IMR-90 (cell line): ENCODE results near the gene AP2M1. TPM values are rescaled to one million over a fixed set of nuclear protein-coding genes. Genes with fewer than 3 reads are reported as not detected.
A peak's percentile ranks its signal among the peaks of the same experiment; 100 is the strongest.

ENCODE experiments used
- ATAC-seq: fragments of 200-7000 bp; cut with Tn5 transposase; 2 replicates; pipeline ENCODE4 v1.9.1; 2020; ENCODE audit warnings: low read depth, mild to moderate bottlenecking, moderate library complexity
- BruUV-seq: library from RNA; stranded (reverse); fragments of 400-500 nt; replicated peaks from 2 replicates; lab custom pipeline; 2021; lab: Mats Ljungman, UMichigan
- CTCF ChIA-PET: fragments of 300-600 bp; formaldehyde crosslinking; extraction: SDS; loops from one replicate; lab custom pipeline; 2021; ENCODE audit warnings: antibody characterized with exemption; lab: Yijun Ruan, JAX
- POLR2A ChIA-PET: fragments of 300-600 bp; sonication (Branson Sonifier 250); formaldehyde crosslinking; loops from one replicate; lab custom pipeline; 2022; ENCODE audit warnings: antibody characterized with exemption; ENCODE audit not compliant: unreplicated experiment; lab: Charles Lee
- DNase-seq: peaks from one replicate; pipeline ENCODE4 v3.0.0; 2013
- H2AFZ ChIP-seq: replicated peaks from 2 replicates; pipeline ENCODE3; 2013; ENCODE audit warnings: low read length, mild to moderate bottlenecking; ENCODE audit not compliant: poor library complexity
- H2AK5ac ChIP-seq: 2 replicates; pipeline ENCODE4 v1.6.1; 2013; ENCODE audit warnings: low read depth, low read length, inconsistent platforms
- H2AK9ac ChIP-seq: replicated peaks from 2 replicates; pipeline ENCODE3; 2013; ENCODE audit warnings: mild to moderate bottlenecking, low read depth, low read length, moderate library complexity; ENCODE audit not compliant: poor library complexity
- H2BK120ac ChIP-seq: 2 replicates; pipeline ENCODE4 v1.6.1; 2013; ENCODE audit warnings: low read depth, low read length, inconsistent platforms
- H2BK15ac ChIP-seq: 3 replicates; pipeline ENCODE4 v1.6.1; 2013; ENCODE audit warnings: low read depth, low read length, inconsistent platforms
- H2BK20ac ChIP-seq: 2 replicates; pipeline ENCODE4 v1.6.1; 2013; ENCODE audit warnings: low read depth, mild to moderate bottlenecking, inconsistent platforms, low read length, moderate library complexity
- H2BK5ac ChIP-seq: 2 replicates; pipeline ENCODE4 v1.6.1; 2013; ENCODE audit warnings: mild to moderate bottlenecking, low read depth, low read length, inconsistent platforms; ENCODE audit not compliant: poor library complexity, severe bottlenecking
- H3K14ac ChIP-seq: replicated peaks from 2 replicates; pipeline ENCODE4 v1.6.1; 2013; ENCODE audit warnings: low read depth, low read length, inconsistent platforms
- H3K18ac ChIP-seq: 2 replicates; pipeline ENCODE4 v1.6.1; 2013; ENCODE audit warnings: low read depth, low read length, control low read depth
- H3K23ac ChIP-seq: 2 replicates; pipeline ENCODE4 v1.6.1; 2013; ENCODE audit warnings: low read depth, low read length, inconsistent platforms
- H3K27ac ChIP-seq: 2 replicates; pipeline ENCODE4 v1.5.1; 2013; ENCODE audit warnings: mild to moderate bottlenecking, control low read depth, low read length; ENCODE audit not compliant: insufficient read depth
- H3K27me3 ChIP-seq: 2 replicates; pipeline ENCODE4 v1.6.1; 2013; ENCODE audit warnings: low read length; ENCODE audit not compliant: control insufficient read depth, insufficient read depth
- H3K36me3 ChIP-seq: 2 replicates; pipeline ENCODE4 v1.6.1; 2013; ENCODE audit warnings: low read length, mixed read lengths; ENCODE audit not compliant: control insufficient read depth, insufficient read depth
- H3K4ac ChIP-seq: 2 replicates; pipeline ENCODE4 v1.6.1; 2013; ENCODE audit warnings: low read depth, low read length, inconsistent platforms
- H3K4me1 ChIP-seq: 2 replicates; pipeline ENCODE4 v1.6.1; 2013; ENCODE audit warnings: low read length, mixed read lengths; ENCODE audit not compliant: control insufficient read depth, insufficient read depth
- H3K4me2 ChIP-seq: 2 replicates; pipeline ENCODE4 v1.6.1; 2013; ENCODE audit warnings: low read depth, mild to moderate bottlenecking, control low read depth, low read length, moderate library complexity
- H3K4me3 ChIP-seq: 2 replicates; pipeline ENCODE4 v1.5.1; 2013; ENCODE audit warnings: low read depth, mild to moderate bottlenecking, control low read depth, low read length, moderate library complexity; ENCODE audit not compliant: insufficient read depth
- H3K56ac ChIP-seq: 2 replicates; pipeline ENCODE4 v1.6.1; 2013; ENCODE audit warnings: low read length, inconsistent platforms; ENCODE audit not compliant: insufficient read depth; ENCODE audit errors: extremely low read depth
- H3K79me1 ChIP-seq, 2 experiments: 2 replicates each; pipeline ENCODE4 v1.6.1; 2013; ENCODE audit warnings: low read length in 2 of 2, inconsistent platforms in 1 of 2, low read depth in 1 of 2
- H3K9ac ChIP-seq: 2 replicates; pipeline ENCODE4 v1.6.1; 2013; ENCODE audit warnings: low read depth, low read length, control low read depth
- H3K9me1 ChIP-seq: 2 replicates; pipeline ENCODE4 v1.6.1; 2013; ENCODE audit warnings: low read length, inconsistent platforms; ENCODE audit not compliant: insufficient read depth
- H3K9me3 ChIP-seq: 2 replicates; pipeline ENCODE4 v1.6.1; 2013; ENCODE audit warnings: low read length; ENCODE audit not compliant: control insufficient read depth, insufficient read depth
- H4K20me1 ChIP-seq: 2 replicates; pipeline ENCODE4 v1.6.1; 2013; ENCODE audit warnings: low read length, inconsistent platforms; ENCODE audit not compliant: insufficient read depth
- H4K5ac ChIP-seq: 2 replicates; pipeline ENCODE4 v1.6.1; 2013; ENCODE audit warnings: mild to moderate bottlenecking, low read depth, low read length, control low read depth
- H4K8ac ChIP-seq, 2 experiments: 2 replicates each; pipeline ENCODE4 v1.6.1; 2013; ENCODE audit warnings: low read depth in 2 of 2, low read length in 2 of 2, control low read depth in 1 of 2, inconsistent platforms in 1 of 2
- H4K91ac ChIP-seq: 2 replicates; pipeline ENCODE4 v1.6.1; 2013; ENCODE audit warnings: low read depth, low read length, inconsistent platforms; ENCODE audit not compliant: insufficient read depth
- CEBPB ChIP-seq: IDR thresholded peaks from 2 replicates; pipeline ENCODE4 v1.6.1; 2012; ENCODE audit warnings: low read depth, low read length, improper control_type of control experiment
- CHD1 ChIP-seq: IDR thresholded peaks from 2 replicates; pipeline ENCODE4 v1.6.1; 2012; ENCODE audit warnings: low read depth, low read length, improper control_type of control experiment
- CTCF ChIP-seq: conservative IDR thresholded peaks from 2 replicates; pipeline ENCODE4 v1.5.1; 2012; ENCODE audit warnings: mild to moderate bottlenecking, low read depth, low read length, improper control_type of control experiment
- FOS ChIP-seq: fragments of 150-350 bp; IDR thresholded peaks from 2 replicates; pipeline ENCODE4 v1.6.1; 2016; ENCODE audit warnings: low read depth, low read length
- MAFK ChIP-seq: IDR thresholded peaks from 2 replicates; pipeline ENCODE4 v1.6.1; 2012; ENCODE audit warnings: low read depth, low read length, improper control_type of control experiment
- MXI1 ChIP-seq: IDR thresholded peaks from 2 replicates; pipeline ENCODE4 v1.6.1; 2012; ENCODE audit warnings: low read depth, mild to moderate bottlenecking, low read length, moderate library complexity, borderline replicate concordance
- NFE2L2 ChIP-seq: fragments of 150-350 bp; IDR thresholded peaks from 2 replicates; pipeline ENCODE4 v1.6.1; 2016; ENCODE audit warnings: low read depth, mild to moderate bottlenecking, low read length
- POLR2A ChIP-seq: IDR thresholded peaks from 2 replicates; pipeline ENCODE4 v1.6.1; 2012; ENCODE audit warnings: mild to moderate bottlenecking, low read depth, low read length
- RAD21 ChIP-seq: IDR thresholded peaks from 2 replicates; pipeline ENCODE4 v1.6.1; 2012; ENCODE audit warnings: low read length, improper control_type of control experiment
- RCOR1 ChIP-seq: IDR thresholded peaks from 2 replicates; pipeline ENCODE4 v1.6.1; 2012; ENCODE audit warnings: mild to moderate bottlenecking, low read length, improper control_type of control experiment; ENCODE audit not compliant: insufficient replicate concordance
- SMC3 ChIP-seq: fragments of 150-350 bp; IDR thresholded peaks from 2 replicates; pipeline ENCODE4 v1.6.1; 2016; ENCODE audit warnings: low read depth, mild to moderate bottlenecking, antibody characterized with exemption, low read length, moderate library complexity
- USF2 ChIP-seq: fragments of 150-350 bp; IDR thresholded peaks from 2 replicates; pipeline ENCODE4 v1.6.1; 2017; ENCODE audit warnings: mild to moderate bottlenecking, antibody characterized with exemption, low read length, low read depth
- WGBS, 2 experiments: methylation state at CpG; one replicate each; pipeline versions ENCODE4 v1.1.5 to v1.1.7; 2013; ENCODE audit warnings: missing lambda C conversion rate in 2 of 2; ENCODE audit not compliant: insufficient read length in 1 of 2; ENCODE audit errors: extremely low coverage in 2 of 2; 5-methylcytosine and 5-hydroxymethylcytosine counted together
- dilution Hi-C: fragments of 300-500 bp; cut with HindIII; formaldehyde crosslinking; loops from one replicate; pipeline ENCODE4 v1.14.3; 2018; ENCODE audit warnings: low sequenced_read_pairs; ENCODE audit not compliant: unreplicated experiment
- in situ Hi-C: fragments of 300-500 bp; cut with MboI; formaldehyde crosslinking; loops from 3 replicates; pipeline ENCODE4 v1.14.3; 2019; ENCODE audit warnings: low sequenced_read_pairs, inconsistent platforms, mixed read lengths
- intact Hi-C: fragments of 100-400 bp; cut with micrococcal nuclease; formaldehyde crosslinking; loops from 2 replicates; pipeline ENCODE4 v1.10.0; 2022
- polyA plus RNA-seq, 3 experiments: library from polyadenylated mRNA; depleted of rRNA; stranded (reverse); fragments of >200 nt; gene quantifications; 2 replicates each; pipeline ENCODE4 v1.2.3, GENCODE V29; 2012; ENCODE audit warnings: low replicate concordance in 1 of 3
- total RNA-seq: library from RNA; depleted of rRNA; stranded (reverse); fragments of >200 nt; gene quantifications from 2 replicates; pipeline ENCODE4 v1.2.3, GENCODE V29; 2012

AP2M1 gene
- total and polyA plus RNA-seq, 2 of the 4 experiments (the other 2 are of a cell fraction): 876 to 1,065 TPM

GRCh38 chr3:184154885-184155643 is 19.6 kb upstream of the AP2M1 start, which contains the start of gene DVL3 (continued):
- TF ChIP-seq CHD1: no peak
- TF ChIP-seq CEBPB: no peak

- POLR2A ChIA-PET: no interaction called here
- BruUV-seq: no TSS peak
- no peak for TF ChIP-seq NFE2L2
- no peak for TF ChIP-seq MXI1
- no peak for TF ChIP-seq CTCF
- no peak for TF ChIP-seq FOS
- no peak for TF ChIP-seq RAD21
- TF ChIP-seq CHD1: no peak
- TF ChIP-seq POLR2A: no peak
- TF ChIP-seq USF2: no peak
- no peak for TF ChIP-seq CEBPB
- TF ChIP-seq SMC3: no peak
- no peak for TF ChIP-seq MAFK
- no peak for TF ChIP-seq RCOR1
These were observed 18.8 kb upstream of the AP2M1 start for GRCh38 chr3:184155644-184156521.

More at GRCh38 chr3:184155644-184156521, 18.8 kb upstream of the AP2M1 start:
- intact Hi-C loops (loop anchor here (1.0 kb wide), 1 partner anchor 20 kb away; no protein-coding TSS in a partner anchor), in situ Hi-C loops (no loop called here), dilution Hi-C loops (no loop called here)
- H3K14ac ChIP-seq: peak overlapping the region; percentile 97
- CTCF ChIA-PET: no interaction called here
- peak overlapping the region; percentile 90 to 93 for H4K8ac ChIP-seq
- H3K4ac ChIP-seq: peak overlapping the region; percentile 88
- H2AK5ac ChIP-seq: peak overlapping the region; percentile 97
- H2AFZ ChIP-seq: peak overlapping the region; percentile 96
- H3K36me3 ChIP-seq: peaks cover 4% of the 10 kb centered on the region; the same call in 1 of the 2 replicates
- peak overlapping the region; percentile 91 for H2BK5ac ChIP-seq
- peak overlapping the region; percentile 87 for H4K91ac ChIP-seq
- no peak overlapping the region for H2BK20ac ChIP-seq
- peak overlapping the region; percentile 99 for H3K4me3 ChIP-seq
- peaks cover 13% of the 10 kb centered on the region; the same call in 1 of the 2 replicates for H3K9me1 ChIP-seq
- H2BK15ac ChIP-seq: 0 out of 3 replicates have a peak overlapping the region, but pooled peaks have one; percentile 20
- no peaks in the 10 kb centered on the region for H3K9me3 ChIP-seq
- H2BK120ac ChIP-seq: peak overlapping the region; percentile 71
- peak overlapping the region; percentile 97 for H2AK9ac ChIP-seq
- H4K20me1 ChIP-seq: peaks cover 47% of the 10 kb centered on the region
- peak; percentile 15 for ATAC-seq
- peak overlapping the region; percentile 97 for H3K23ac ChIP-seq
- H3K56ac ChIP-seq: peak overlapping the region; percentile 89
- peak overlapping the region; percentile 96 for H3K27ac ChIP-seq
- 6% methylated on average over 9 of the region's 47 CpGs; no CpG with 5 or more reads in 1 of the 2 experiments for WGBS, 2 experiments
- peak overlapping the region; percentile 84 for H4K5ac ChIP-seq
- peaks cover 9 to 56% of the 10 kb centered on the region in 2 experiments; a peak in 3 of 4 replicates for H3K79me1 ChIP-seq
- peak overlapping the region; percentile 98 for H3K9ac ChIP-seq
- H3K18ac ChIP-seq: peak overlapping the region; percentile 92
- DNase-seq: peak; percentile 16
- peaks cover 14% of the 10 kb centered on the region for H3K4me1 ChIP-seq
- H3K4me2 ChIP-seq: peak overlapping the region; percentile 80
- H3K27me3 ChIP-seq: no peaks in the 10 kb centered on the region
